ENCODE measurements around the gene SYT15.

DNA sequence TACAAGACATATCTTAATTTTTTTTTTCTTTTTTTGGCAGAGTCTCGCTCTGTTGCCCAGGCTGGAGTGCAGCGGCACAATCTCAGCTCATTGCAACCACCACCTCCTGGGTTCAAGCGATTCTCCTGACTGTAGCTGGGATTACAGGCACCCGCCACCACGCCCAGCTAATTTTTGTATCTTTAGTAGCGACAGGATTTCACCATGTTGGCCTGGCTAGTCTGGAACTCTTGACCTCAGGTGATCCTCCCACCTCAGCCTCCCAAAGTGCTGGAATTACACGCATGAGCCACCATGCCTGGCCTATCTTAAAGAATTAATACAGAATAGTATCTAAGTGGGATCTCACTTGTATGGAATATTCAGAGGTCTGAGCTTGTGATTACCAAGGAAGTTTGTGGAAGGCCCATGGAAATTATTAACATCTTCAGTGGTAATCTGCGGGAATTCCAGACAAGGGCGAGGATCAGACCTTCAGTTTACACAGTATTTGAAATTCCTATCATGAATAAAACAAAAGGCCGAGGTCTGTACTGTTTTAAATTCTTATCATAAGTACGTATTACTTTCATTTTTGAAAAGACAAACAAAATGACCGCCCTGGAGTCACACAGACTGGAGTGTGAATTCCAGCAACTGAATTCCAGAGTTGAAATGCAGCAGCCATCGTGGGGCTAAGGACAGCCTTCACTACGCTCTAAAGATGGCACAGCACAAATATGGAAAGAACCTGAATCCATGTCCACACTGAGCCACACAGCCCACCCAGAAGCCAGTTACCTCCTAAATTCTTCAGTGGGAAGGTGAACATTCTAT, 39.1 kb upstream of the SYT15 start:
- TF ChIP-seq, protein P1, sequence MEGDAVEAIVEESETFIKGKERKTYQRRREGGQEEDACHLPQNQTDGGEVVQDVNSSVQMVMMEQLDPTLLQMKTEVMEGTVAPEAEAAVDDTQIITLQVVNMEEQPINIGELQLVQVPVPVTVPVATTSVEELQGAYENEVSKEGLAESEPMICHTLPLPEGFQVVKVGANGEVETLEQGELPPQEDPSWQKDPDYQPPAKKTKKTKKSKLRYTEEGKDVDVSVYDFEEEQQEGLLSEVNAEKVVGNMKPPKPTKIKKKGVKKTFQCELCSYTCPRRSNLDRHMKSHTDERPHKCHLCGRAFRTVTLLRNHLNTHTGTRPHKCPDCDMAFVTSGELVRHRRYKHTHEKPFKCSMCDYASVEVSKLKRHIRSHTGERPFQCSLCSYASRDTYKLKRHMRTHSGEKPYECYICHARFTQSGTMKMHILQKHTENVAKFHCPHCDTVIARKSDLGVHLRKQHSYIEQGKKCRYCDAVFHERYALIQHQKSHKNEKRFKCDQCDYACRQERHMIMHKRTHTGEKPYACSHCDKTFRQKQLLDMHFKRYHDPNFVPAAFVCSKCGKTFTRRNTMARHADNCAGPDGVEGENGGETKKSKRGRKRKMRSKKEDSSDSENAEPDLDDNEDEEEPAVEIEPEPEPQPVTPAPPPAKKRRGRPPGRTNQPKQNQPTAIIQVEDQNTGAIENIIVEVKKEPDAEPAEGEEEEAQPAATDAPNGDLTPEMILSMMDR (IDR thresholded peaks at IDR 0.05): no peak
- TF ChIP-seq POLR2A (IDR thresholded peaks at IDR 0.05): no peak

All from Peyer's patch (tissue), 4 donors.